ENCODE data around the gene SENP6.

DNA sequence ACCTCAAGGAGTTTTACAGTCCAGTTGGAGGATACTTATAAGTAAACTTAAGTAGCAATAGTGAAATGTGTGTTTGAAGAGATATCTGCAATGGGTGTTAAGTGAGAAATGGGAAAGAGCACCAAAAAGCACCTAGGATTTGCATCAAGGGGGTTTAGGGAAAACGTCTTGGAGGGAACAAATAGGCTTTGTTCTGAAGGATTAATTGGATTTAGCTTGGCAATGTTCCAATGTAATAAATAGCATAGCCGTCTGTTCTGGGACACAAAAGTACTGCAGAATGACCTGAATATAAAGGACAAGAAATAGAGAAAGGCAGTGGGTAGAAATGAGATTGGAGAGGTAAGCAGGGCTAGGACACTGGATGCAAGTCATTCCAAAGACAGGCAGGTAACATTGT is 144.5 kb downstream of the SENP6 start:
- TF ChIP-seq, protein P1, sequence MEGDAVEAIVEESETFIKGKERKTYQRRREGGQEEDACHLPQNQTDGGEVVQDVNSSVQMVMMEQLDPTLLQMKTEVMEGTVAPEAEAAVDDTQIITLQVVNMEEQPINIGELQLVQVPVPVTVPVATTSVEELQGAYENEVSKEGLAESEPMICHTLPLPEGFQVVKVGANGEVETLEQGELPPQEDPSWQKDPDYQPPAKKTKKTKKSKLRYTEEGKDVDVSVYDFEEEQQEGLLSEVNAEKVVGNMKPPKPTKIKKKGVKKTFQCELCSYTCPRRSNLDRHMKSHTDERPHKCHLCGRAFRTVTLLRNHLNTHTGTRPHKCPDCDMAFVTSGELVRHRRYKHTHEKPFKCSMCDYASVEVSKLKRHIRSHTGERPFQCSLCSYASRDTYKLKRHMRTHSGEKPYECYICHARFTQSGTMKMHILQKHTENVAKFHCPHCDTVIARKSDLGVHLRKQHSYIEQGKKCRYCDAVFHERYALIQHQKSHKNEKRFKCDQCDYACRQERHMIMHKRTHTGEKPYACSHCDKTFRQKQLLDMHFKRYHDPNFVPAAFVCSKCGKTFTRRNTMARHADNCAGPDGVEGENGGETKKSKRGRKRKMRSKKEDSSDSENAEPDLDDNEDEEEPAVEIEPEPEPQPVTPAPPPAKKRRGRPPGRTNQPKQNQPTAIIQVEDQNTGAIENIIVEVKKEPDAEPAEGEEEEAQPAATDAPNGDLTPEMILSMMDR (IDR thresholded peaks at IDR 0.05), result no peak
- TF ChIP-seq POLR2A (IDR thresholded peaks at IDR 0.05), result no peak
